ENCODE results near the gene DUOX1.

The DUOX1 gene

DNA sequence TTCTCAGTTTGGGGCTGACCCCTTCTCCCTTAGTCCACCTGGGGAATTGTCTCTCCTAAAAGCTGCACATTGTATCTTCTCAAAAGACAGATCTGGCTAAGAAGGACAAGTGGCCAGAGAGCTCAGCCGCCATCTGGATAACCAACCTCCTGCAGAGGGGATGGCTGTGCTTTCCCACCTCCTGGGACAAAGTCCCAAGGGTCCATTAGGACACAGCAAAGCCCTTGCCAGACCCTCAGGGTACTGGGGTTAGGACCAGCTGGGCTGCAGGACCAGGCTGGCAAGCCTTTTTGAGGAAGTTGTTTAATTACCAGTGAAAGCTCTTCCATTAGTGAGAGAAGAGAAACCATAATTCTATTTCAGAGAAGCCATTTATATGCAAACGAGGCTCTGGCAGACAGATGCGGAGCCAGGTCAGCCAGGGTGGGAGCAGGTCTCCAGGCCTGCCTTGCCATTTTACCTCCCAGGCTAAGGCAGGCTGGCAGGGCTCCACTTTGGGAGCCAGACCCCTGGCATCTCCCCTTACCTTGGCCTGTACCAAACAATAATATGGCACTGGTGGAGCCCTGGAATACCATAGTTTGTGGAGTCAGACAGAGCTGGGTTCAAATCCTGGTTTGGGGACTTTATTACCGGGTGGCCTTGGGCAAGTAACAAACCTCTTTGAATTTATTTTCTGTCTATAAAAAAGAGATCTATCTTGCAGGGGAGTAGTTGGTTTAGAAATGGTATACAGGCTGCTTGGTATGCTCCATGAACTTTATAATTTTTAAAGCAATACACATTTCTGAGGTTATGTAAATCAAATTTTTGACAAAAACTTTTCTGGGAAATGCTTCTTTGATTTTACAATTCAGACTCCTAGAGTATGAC is 40.0 kb downstream of the DUOX1 start:
- Histone ChIP-seq H3F3A (ENCODE audit: insufficient read depth) (no peaks in the 10 kb centered on the region), H3K36me3 (ENCODE audit: low read length) (no peaks in the 10 kb centered on the region), H3K27me3 (ENCODE audit: low read length) (no peaks in the 10 kb centered on the region), H3K9ac (ENCODE audit: low read length) (no peak overlapping the region), H3K4me3 (ENCODE audit: insufficient read depth, low read length, poor library complexity, severe bottlenecking) (no peak overlapping the region), H3K27ac (ENCODE audit: low read depth, low read length) (no peak overlapping the region), H3K9me2 (replicated peaks; ENCODE audit: insufficient read depth, low read length) (no peaks in the 10 kb centered on the region), H2AFZ (ENCODE audit: low read depth, low read length, severe bottlenecking) (no peak overlapping the region), H3K79me2 (ENCODE audit: insufficient read depth, low read length) (no peaks in the 10 kb centered on the region), H3K4me2 (ENCODE audit: low read depth, low read length, poor library complexity, severe bottlenecking) (no peak overlapping the region), H3K9me3 (ENCODE audit: insufficient read depth, low read length) (no peaks in the 10 kb centered on the region), H4K20me1 (ENCODE audit: low read depth, low read length) (no peaks in the 10 kb centered on the region)
- no peak for TF ChIP-seq EZH2phosphoT487 (conservative IDR thresholded peaks at IDR 0.05; ENCODE audit: low read length)
- TF ChIP-seq, protein P1, sequence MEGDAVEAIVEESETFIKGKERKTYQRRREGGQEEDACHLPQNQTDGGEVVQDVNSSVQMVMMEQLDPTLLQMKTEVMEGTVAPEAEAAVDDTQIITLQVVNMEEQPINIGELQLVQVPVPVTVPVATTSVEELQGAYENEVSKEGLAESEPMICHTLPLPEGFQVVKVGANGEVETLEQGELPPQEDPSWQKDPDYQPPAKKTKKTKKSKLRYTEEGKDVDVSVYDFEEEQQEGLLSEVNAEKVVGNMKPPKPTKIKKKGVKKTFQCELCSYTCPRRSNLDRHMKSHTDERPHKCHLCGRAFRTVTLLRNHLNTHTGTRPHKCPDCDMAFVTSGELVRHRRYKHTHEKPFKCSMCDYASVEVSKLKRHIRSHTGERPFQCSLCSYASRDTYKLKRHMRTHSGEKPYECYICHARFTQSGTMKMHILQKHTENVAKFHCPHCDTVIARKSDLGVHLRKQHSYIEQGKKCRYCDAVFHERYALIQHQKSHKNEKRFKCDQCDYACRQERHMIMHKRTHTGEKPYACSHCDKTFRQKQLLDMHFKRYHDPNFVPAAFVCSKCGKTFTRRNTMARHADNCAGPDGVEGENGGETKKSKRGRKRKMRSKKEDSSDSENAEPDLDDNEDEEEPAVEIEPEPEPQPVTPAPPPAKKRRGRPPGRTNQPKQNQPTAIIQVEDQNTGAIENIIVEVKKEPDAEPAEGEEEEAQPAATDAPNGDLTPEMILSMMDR (IDR thresholded peaks at IDR 0.05; ENCODE audit: insufficient read depth, low read length, poor library complexity, severe bottlenecking), result no peak

GRCh38 chr15:45171912-45172311 is 42.1 kb downstream of the DUOX1 start:
- Histone ChIP-seq H3F3A (ENCODE audit: insufficient read depth) (no peaks in the 10 kb centered on the region), H3K4me3 (ENCODE audit: insufficient read depth, low read length, poor library complexity, severe bottlenecking) (no peak overlapping the region), H3K27ac (ENCODE audit: low read depth, low read length) (no peak overlapping the region), H3K79me2 (ENCODE audit: insufficient read depth, low read length) (no peaks in the 10 kb centered on the region), H2AFZ (ENCODE audit: low read depth, low read length, severe bottlenecking) (no peak overlapping the region), H3K9me3 (ENCODE audit: insufficient read depth, low read length) (no peaks in the 10 kb centered on the region), H3K27me3 (ENCODE audit: low read length) (no peaks in the 10 kb centered on the region), H3K9ac (ENCODE audit: low read length) (no peak overlapping the region), H3K36me3 (ENCODE audit: low read length) (no peaks in the 10 kb centered on the region), H3K4me2 (ENCODE audit: low read depth, low read length, poor library complexity, severe bottlenecking) (no peak overlapping the region), H3K9me2 (replicated peaks; ENCODE audit: insufficient read depth, low read length) (no peaks in the 10 kb centered on the region), H4K20me1 (ENCODE audit: low read depth, low read length) (no peaks in the 10 kb centered on the region)
- TF ChIP-seq EZH2phosphoT487 (conservative IDR thresholded peaks at IDR 0.05; ENCODE audit: low read length), result no peak

- TF ChIP-seq, protein P1 (IDR thresholded peaks at IDR 0.05; ENCODE audit: insufficient read depth, low read length, poor library complexity, severe bottlenecking), result no peak
- no peak for TF ChIP-seq EZH2phosphoT487 (conservative IDR thresholded peaks at IDR 0.05; ENCODE audit: low read length)
Measured at GRCh38 chr15:45174069-45174468, 44.3 kb downstream of the DUOX1 start.

DNA sequence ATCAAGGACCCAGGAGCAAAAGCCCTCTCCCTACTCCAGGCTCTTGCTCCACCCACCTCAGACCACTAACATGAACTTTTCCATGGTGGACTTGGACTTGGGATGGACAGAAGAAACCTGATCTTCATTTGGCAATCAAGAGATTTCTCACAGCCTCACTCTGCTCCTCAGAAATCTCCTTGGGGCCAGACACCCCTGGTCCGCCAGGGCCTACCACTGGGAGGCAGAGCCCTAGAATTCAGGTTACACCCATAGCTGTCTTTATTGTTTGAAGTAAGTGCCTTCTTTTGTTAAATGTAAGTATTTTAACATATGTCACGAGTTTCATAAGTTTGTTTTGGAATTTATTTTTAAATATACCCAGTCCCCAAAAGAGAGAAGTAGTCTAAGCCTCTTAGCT is 44.8 kb downstream of the DUOX1 start:
- Histone ChIP-seq H3K4me2 (ENCODE audit: low read depth, low read length, poor library complexity, severe bottlenecking) (no peak overlapping the region), H3K36me3 (ENCODE audit: low read length) (no peaks in the 10 kb centered on the region), H3F3A (ENCODE audit: insufficient read depth) (no peaks in the 10 kb centered on the region), H3K9me2 (replicated peaks; ENCODE audit: insufficient read depth, low read length) (no peaks in the 10 kb centered on the region), H3K4me3 (ENCODE audit: insufficient read depth, low read length, poor library complexity, severe bottlenecking) (no peak overlapping the region), H3K79me2 (ENCODE audit: insufficient read depth, low read length) (no peaks in the 10 kb centered on the region), H3K9me3 (ENCODE audit: insufficient read depth, low read length) (no peaks in the 10 kb centered on the region), H3K27me3 (ENCODE audit: low read length) (no peaks in the 10 kb centered on the region), H3K27ac (ENCODE audit: low read depth, low read length) (no peak overlapping the region), H4K20me1 (ENCODE audit: low read depth, low read length) (no peaks in the 10 kb centered on the region), H3K9ac (ENCODE audit: low read length) (no peak overlapping the region), H2AFZ (ENCODE audit: low read depth, low read length, severe bottlenecking) (no peak overlapping the region)
- TF ChIP-seq, protein P1 (IDR thresholded peaks at IDR 0.05; ENCODE audit: insufficient read depth, low read length, poor library complexity, severe bottlenecking), result no peak
- no peak for TF ChIP-seq EZH2phosphoT487 (conservative IDR thresholded peaks at IDR 0.05; ENCODE audit: low read length)

More at GRCh38 chr15:45174069-45174468, 44.3 kb downstream of the DUOX1 start:
- no peaks in the 10 kb centered on the region for H4K20me1 ChIP-seq (ENCODE audit: low read depth, low read length)
- no peak overlapping the region for H2AFZ ChIP-seq (ENCODE audit: low read depth, low read length, severe bottlenecking)
- no peaks in the 10 kb centered on the region for H3K9me3 ChIP-seq (ENCODE audit: insufficient read depth, low read length)
- no peaks in the 10 kb centered on the region for H3K9me2 ChIP-seq (replicated peaks; ENCODE audit: insufficient read depth, low read length)
- H3K79me2 ChIP-seq (ENCODE audit: insufficient read depth, low read length), result no peaks in the 10 kb centered on the region
- H3K27ac ChIP-seq (ENCODE audit: low read depth, low read length), result no peak overlapping the region
- no peaks in the 10 kb centered on the region for H3F3A ChIP-seq (ENCODE audit: insufficient read depth)
- H3K27me3 ChIP-seq (ENCODE audit: low read length), result no peaks in the 10 kb centered on the region
- H3K9ac ChIP-seq (ENCODE audit: low read length), result no peak overlapping the region
- no peaks in the 10 kb centered on the region for H3K36me3 ChIP-seq (ENCODE audit: low read length)
- H3K4me2 ChIP-seq (ENCODE audit: low read depth, low read length, poor library complexity, severe bottlenecking), result no peak overlapping the region
- no peak overlapping the region for H3K4me3 ChIP-seq (ENCODE audit: insufficient read depth, low read length, poor library complexity, severe bottlenecking)

All from SU-DHL-6 (cell line).